H9 (cell line): Measurements from ENCODE around the gene CPLX1. TPM values are rescaled to one million over a fixed set of nuclear protein-coding genes. Genes with fewer than 3 reads are reported as not detected.

Source experiments
- DNase-seq: peaks from one replicate; pipeline ENCODE4 v3.0.0-alpha.2; 2017
- H2AFZ ChIP-seq: one replicate; pipeline ENCODE4 v1.6.1; 2013; ENCODE audit warnings: mild to moderate bottlenecking, low read length, control low read depth, moderate library complexity
- H2AK5ac ChIP-seq: 2 replicates; pipeline ENCODE4 v1.6.1; 2013; ENCODE audit warnings: low read length, control low read depth, mixed read lengths; ENCODE audit not compliant: insufficient read length
- H2BK120ac ChIP-seq: one replicate; pipeline ENCODE4 v1.6.1; 2013; ENCODE audit warnings: low read depth, mild to moderate bottlenecking, low read length, control low read depth, inconsistent platforms; ENCODE audit not compliant: poor library complexity, severe bottlenecking
- H2BK12ac ChIP-seq: 2 replicates; pipeline ENCODE4 v1.6.1; 2013; ENCODE audit warnings: low read length, control low read depth, mixed read lengths, low read depth; ENCODE audit not compliant: insufficient read length
- H2BK15ac ChIP-seq: 2 replicates; pipeline ENCODE4 v1.6.1; 2013; ENCODE audit warnings: low read depth, low read length, control low read depth
- H2BK20ac ChIP-seq: one replicate; pipeline ENCODE4 v1.6.1; 2013; ENCODE audit warnings: low read depth, mild to moderate bottlenecking, low read length, control low read depth, inconsistent platforms; ENCODE audit not compliant: poor library complexity, severe bottlenecking
- H2BK5ac ChIP-seq: 2 replicates; pipeline ENCODE4 v1.6.1; 2013; ENCODE audit warnings: low read length, control low read depth, mixed read lengths; ENCODE audit not compliant: insufficient read length
- H3K14ac ChIP-seq: 2 replicates; pipeline ENCODE4 v1.6.1; 2013; ENCODE audit warnings: low read length, control low read depth; ENCODE audit not compliant: insufficient read depth
- H3K18ac ChIP-seq: 2 replicates; pipeline ENCODE4 v1.6.1; 2013; ENCODE audit warnings: low read depth, mild to moderate bottlenecking, mixed read lengths, low read length, control low read depth; ENCODE audit not compliant: insufficient read length
- H3K23ac ChIP-seq: 2 replicates; pipeline ENCODE4 v1.6.1; 2013; ENCODE audit warnings: low read length, control low read depth, mixed read lengths, low read depth; ENCODE audit not compliant: insufficient read length
- H3K23me2 ChIP-seq: 2 replicates; pipeline ENCODE4 v1.6.1; 2013; ENCODE audit warnings: low read depth, mild to moderate bottlenecking, mixed read lengths, low read length, control low read depth; ENCODE audit not compliant: insufficient read length, poor library complexity, severe bottlenecking
- H3K27ac ChIP-seq: 2 replicates; pipeline ENCODE4 v1.5.1; 2013; ENCODE audit warnings: low read length, control low read depth, mixed read lengths, low read depth; ENCODE audit not compliant: insufficient read length
- H3K27me3 ChIP-seq: 2 replicates; pipeline ENCODE4 v1.6.1; 2013; ENCODE audit warnings: low read length, control low read depth, inconsistent platforms; ENCODE audit not compliant: insufficient read depth
- H3K4ac ChIP-seq: 2 replicates; pipeline ENCODE4 v1.6.1; 2013; ENCODE audit warnings: low read depth, mild to moderate bottlenecking, control low read depth, inconsistent platforms, low read length, moderate library complexity
- H3K4me1 ChIP-seq: 2 replicates; pipeline ENCODE4 v1.6.1; 2013; ENCODE audit warnings: low read length, control low read depth, inconsistent platforms; ENCODE audit not compliant: insufficient read depth
- H3K4me2 ChIP-seq: 2 replicates; pipeline ENCODE4 v1.6.1; 2013; ENCODE audit warnings: low read length, control low read depth, mixed read lengths; ENCODE audit not compliant: insufficient read length, insufficient read depth
- H3K56ac ChIP-seq: 2 replicates; pipeline ENCODE4 v1.6.1; 2013; ENCODE audit warnings: low read depth, mild to moderate bottlenecking, mixed read lengths, low read length, control low read depth; ENCODE audit not compliant: insufficient read length
- H3K79me1 ChIP-seq: 2 replicates; pipeline ENCODE4 v1.6.1; 2013; ENCODE audit warnings: low read depth, mild to moderate bottlenecking, moderate library complexity, low read length, control low read depth, inconsistent platforms; ENCODE audit not compliant: insufficient read depth, poor library complexity, severe bottlenecking
- H3K79me2 ChIP-seq: 2 replicates; pipeline ENCODE4 v1.6.1; 2013; ENCODE audit warnings: low read length, control low read depth, inconsistent platforms; ENCODE audit not compliant: insufficient read depth
- H3K9ac ChIP-seq: 2 replicates; pipeline ENCODE4 v1.6.1; 2013; ENCODE audit warnings: low read length, control low read depth, mixed read lengths; ENCODE audit not compliant: insufficient read length; ENCODE audit errors: extremely low read depth
- H3K9me3 ChIP-seq: one replicate; pipeline ENCODE4 v1.6.1; 2013; ENCODE audit warnings: low read depth, low read length, inconsistent platforms; ENCODE audit not compliant: control insufficient read depth
- H3T11ph ChIP-seq: one replicate; pipeline ENCODE4 v1.6.1; 2013; ENCODE audit warnings: mild to moderate bottlenecking, low read length, control low read depth, inconsistent platforms
- H4K20me1 ChIP-seq: one replicate; pipeline ENCODE4 v1.6.1; 2013; ENCODE audit not compliant: control insufficient read depth, insufficient read length, insufficient read depth
- H4K5ac ChIP-seq: 2 replicates; pipeline ENCODE4 v1.6.1; 2013; ENCODE audit warnings: low read depth, mild to moderate bottlenecking, mixed read lengths, low read length, control low read depth; ENCODE audit not compliant: insufficient read length
- H4K8ac ChIP-seq: replicated peaks from 2 replicates; pipeline ENCODE4 v1.6.1; 2013; ENCODE audit warnings: low read length, control low read depth, mixed read lengths, low read depth; ENCODE audit not compliant: insufficient read length
- H4K91ac ChIP-seq: 2 replicates; pipeline ENCODE4 v1.6.1; 2013; ENCODE audit warnings: low read depth, mild to moderate bottlenecking, moderate library complexity, mixed read lengths, low read length, control low read depth; ENCODE audit not compliant: insufficient read length
- H3K27ac Mint-ChIP-seq, 3 experiments: 2 replicates in 2 of 3; 3 replicates in 1 of 3; pipeline ENCODE4 v1.8.0; 2020 to 2021; ENCODE audit warnings: mixed read lengths in 3 of 3, mild to moderate bottlenecking in 1 of 3, moderate library complexity in 1 of 3
- H3K27me3 Mint-ChIP-seq: 2 replicates; pipeline ENCODE4 v1.8.0; 2021; ENCODE audit warnings: low read depth, mild to moderate bottlenecking, moderate library complexity, mixed read lengths
- H3K36me3 Mint-ChIP-seq, 3 experiments: 2 replicates in 2 of 3; 3 replicates in 1 of 3; pipeline ENCODE4 v1.8.0; 2020 to 2021; ENCODE audit warnings: low read depth in 3 of 3, mixed read lengths in 3 of 3; ENCODE audit not compliant: insufficient read depth in 1 of 3
- H3K4me1 Mint-ChIP-seq, 2 experiments: 2 replicates each; pipeline ENCODE4 v1.8.0; 2020; ENCODE audit warnings: mixed read lengths in 2 of 2
- H3K4me3 Mint-ChIP-seq, 2 experiments: 2 replicates in 1 of 2; 3 replicates in 1 of 2; pipeline ENCODE4 v1.8.0; 2020 to 2021; ENCODE audit warnings: mild to moderate bottlenecking in 2 of 2, mixed read lengths in 2 of 2, moderate library complexity in 1 of 2
- H3K9me3 Mint-ChIP-seq, 2 experiments: 2 replicates in 1 of 2; 3 replicates in 1 of 2; pipeline ENCODE4 v1.8.0; 2020; ENCODE audit warnings: mild to moderate bottlenecking in 2 of 2, mixed read lengths in 2 of 2, moderate library complexity in 1 of 2
- WGBS: extraction: QIAGEN DNeasy Blood & Tissue Kit; methylation state at CpG from one replicate; pipeline ENCODE4 v1.1.7; 2013; ENCODE audit warnings: missing lambda C conversion rate, low lambda C conversion rate, mixed read lengths; ENCODE audit not compliant: insufficient read length; ENCODE audit errors: extremely low coverage; 5-methylcytosine and 5-hydroxymethylcytosine counted together
- total RNA-seq: library from RNA; stranded (reverse); gene quantifications from 2 replicates; pipeline ENCODE4 v1.2.1, GENCODE V29; 2021
- TF ChIP-seq, protein P1 (sequence below): fragments of 200-600 bp; sonication (generic); conservative IDR thresholded peaks from 3 replicates; pipeline ENCODE4 v1.8.0; 2021; ENCODE audit warnings: antibody characterized with exemption, mild to moderate bottlenecking

Gene CPLX1
- total RNA-seq, 1 experiment from 2014 or later, result 0.90 TPM

DNA sequence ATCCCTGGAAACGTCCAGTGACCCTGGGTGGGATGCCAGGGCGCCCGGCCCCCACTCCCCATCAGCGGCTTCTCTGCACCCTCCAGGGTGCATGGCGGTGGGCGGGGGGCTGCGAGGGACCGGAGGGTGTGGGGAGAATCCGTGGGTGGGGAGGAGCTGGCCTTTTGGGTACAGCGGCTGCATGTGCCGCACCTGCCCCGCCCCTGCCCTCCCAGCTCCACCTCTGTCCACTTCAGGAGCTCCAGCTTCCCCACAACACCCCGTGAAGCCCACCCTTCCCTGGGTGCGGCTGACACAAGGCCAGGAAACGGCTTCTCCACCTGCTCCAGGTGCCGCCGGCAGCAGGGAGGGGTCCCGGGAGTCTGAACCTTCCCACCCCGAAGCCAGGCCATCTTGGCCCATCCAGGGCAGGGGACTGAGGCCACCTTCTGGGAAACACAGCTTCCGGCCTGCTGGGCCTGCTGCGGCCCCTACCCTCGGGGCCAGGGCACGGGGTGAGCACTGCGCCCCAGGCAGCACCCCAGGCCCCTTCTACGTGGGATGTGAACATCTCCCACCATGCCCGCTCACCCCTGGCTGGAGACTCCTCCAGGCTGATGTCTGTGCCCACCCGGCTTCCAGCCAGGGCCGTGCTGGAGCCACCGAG lies 34.6 kb downstream of the CPLX1 start:
- Histone ChIP-seq H2BK120ac (no peak overlapping the region), H3K79me2 (no peaks in the 10 kb centered on the region), H3K14ac (no peak overlapping the region), H3K23me2 (no peaks in the 10 kb centered on the region), H4K5ac (no peak overlapping the region), H3K23ac (no peak overlapping the region), H2BK5ac (no peak overlapping the region), H3K27ac (no peak overlapping the region), H3K4me2 (no peak overlapping the region), H3K27me3 (peaks cover 10% of the 10 kb centered on the region; the same call in 1 of the 2 replicates), H3K9ac (no peak overlapping the region), H3K79me1 (no peaks in the 10 kb centered on the region), H3K4me1 (no peaks in the 10 kb centered on the region; the same call in 1 of the 2 replicates), H3K4ac (no peak overlapping the region), H2AFZ (no peak overlapping the region), H2BK15ac (no peak overlapping the region), H4K20me1 (no peaks in the 10 kb centered on the region), H3K18ac (no peak overlapping the region), H4K91ac (no peak overlapping the region), H4K8ac (no peak overlapping the region), H3K9me3 (no peaks in the 10 kb centered on the region), H2AK5ac (no peak overlapping the region), H3T11ph (no peak overlapping the region), H2BK20ac (no peak overlapping the region), H2BK12ac (no peak overlapping the region), H3K56ac (no peak overlapping the region)
- no peak overlapping the region for H3K4me3 Mint-ChIP-seq
- no peak overlapping the region for H3K27ac Mint-ChIP-seq
- DNase-seq, result no peak
- peaks cover 67% of the 10 kb centered on the region for H3K27me3 Mint-ChIP-seq
- peaks cover 0 to 1% (median 0%) of the 10 kb centered on the region in 3 experiments; a peak in 1 of 7 replicates for H3K36me3 Mint-ChIP-seq
- H3K4me1 Mint-ChIP-seq, result peaks cover 20 to 26% of the 10 kb centered on the region in 2 experiments
- WGBS, result no CpG with 5 or more reads among the region's 29 CpGs
- H3K9me3 Mint-ChIP-seq, result no peaks in the 10 kb centered on the region; a peak in 1 of 5 replicates
- TF ChIP-seq, protein P1, sequence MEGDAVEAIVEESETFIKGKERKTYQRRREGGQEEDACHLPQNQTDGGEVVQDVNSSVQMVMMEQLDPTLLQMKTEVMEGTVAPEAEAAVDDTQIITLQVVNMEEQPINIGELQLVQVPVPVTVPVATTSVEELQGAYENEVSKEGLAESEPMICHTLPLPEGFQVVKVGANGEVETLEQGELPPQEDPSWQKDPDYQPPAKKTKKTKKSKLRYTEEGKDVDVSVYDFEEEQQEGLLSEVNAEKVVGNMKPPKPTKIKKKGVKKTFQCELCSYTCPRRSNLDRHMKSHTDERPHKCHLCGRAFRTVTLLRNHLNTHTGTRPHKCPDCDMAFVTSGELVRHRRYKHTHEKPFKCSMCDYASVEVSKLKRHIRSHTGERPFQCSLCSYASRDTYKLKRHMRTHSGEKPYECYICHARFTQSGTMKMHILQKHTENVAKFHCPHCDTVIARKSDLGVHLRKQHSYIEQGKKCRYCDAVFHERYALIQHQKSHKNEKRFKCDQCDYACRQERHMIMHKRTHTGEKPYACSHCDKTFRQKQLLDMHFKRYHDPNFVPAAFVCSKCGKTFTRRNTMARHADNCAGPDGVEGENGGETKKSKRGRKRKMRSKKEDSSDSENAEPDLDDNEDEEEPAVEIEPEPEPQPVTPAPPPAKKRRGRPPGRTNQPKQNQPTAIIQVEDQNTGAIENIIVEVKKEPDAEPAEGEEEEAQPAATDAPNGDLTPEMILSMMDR, result no peak
